Measurements from ENCODE around the gene TFAP2E. TPM values are rescaled to one million over a fixed set of nuclear protein-coding genes. Genes with fewer than 3 reads are reported as not detected.

The TFAP2E gene
- total RNA-seq, 1 donor from 2014 or later: 3.6 TPM

GRCh38 chr1:35622510-35623178 is 49.5 kb downstream of the TFAP2E start:
- H3K9me3 Mint-ChIP-seq (ENCODE audit: unreplicated experiment): no peaks in the 10 kb centered on the region
- TF ChIP-seq CTCF (IDR thresholded peaks at IDR 0.05; ENCODE audit: unreplicated experiment): no peak
- H3K27me3 Mint-ChIP-seq (ENCODE audit: unreplicated experiment): no peaks in the 10 kb centered on the region
- no peak overlapping the region for H3K4me3 Mint-ChIP-seq (ENCODE audit: unreplicated experiment)
- peaks cover 14% of the 10 kb centered on the region for H3K4me1 Mint-ChIP-seq (ENCODE audit: unreplicated experiment)
- H3K27ac Mint-ChIP-seq (ENCODE audit: unreplicated experiment): no peak overlapping the region
- DNase-seq (ENCODE audit: low spot score): no peak
- peaks cover 11% of the 10 kb centered on the region for H3K36me3 Mint-ChIP-seq (ENCODE audit: low read depth, unreplicated experiment)

GRCh38 chr1:35623832-35624231 is 50.7 kb downstream of the TFAP2E start:
- H3K36me3 Mint-ChIP-seq (ENCODE audit: low read depth, unreplicated experiment): peaks cover 4% of the 10 kb centered on the region
- H3K27me3 Mint-ChIP-seq (ENCODE audit: unreplicated experiment): no peaks in the 10 kb centered on the region
- no peaks in the 10 kb centered on the region for H3K9me3 Mint-ChIP-seq (ENCODE audit: unreplicated experiment)
- no peak overlapping the region for H3K4me3 Mint-ChIP-seq (ENCODE audit: unreplicated experiment)
- peaks cover 14% of the 10 kb centered on the region for H3K4me1 Mint-ChIP-seq (ENCODE audit: unreplicated experiment)
- no peak for TF ChIP-seq CTCF (IDR thresholded peaks at IDR 0.05; ENCODE audit: unreplicated experiment)
- H3K27ac Mint-ChIP-seq (ENCODE audit: unreplicated experiment): no peak overlapping the region
- DNase-seq (ENCODE audit: low spot score): no peak

- Mint-ChIP-seq H3K4me3 (ENCODE audit: unreplicated experiment) (no peak overlapping the region), H3K4me1 (ENCODE audit: unreplicated experiment) (no peaks in the 10 kb centered on the region), H3K27me3 (ENCODE audit: unreplicated experiment) (no peaks in the 10 kb centered on the region), H3K27ac (ENCODE audit: unreplicated experiment) (no peak overlapping the region), H3K9me3 (ENCODE audit: unreplicated experiment) (no peaks in the 10 kb centered on the region), H3K36me3 (ENCODE audit: low read depth, unreplicated experiment) (peaks cover 13% of the 10 kb centered on the region)
- TF ChIP-seq CTCF (IDR thresholded peaks at IDR 0.05; ENCODE audit: unreplicated experiment): no peak
- DNase-seq (ENCODE audit: low spot score): no peak
Measured at GRCh38 chr1:35629051-35629450, 55.9 kb downstream of the TFAP2E start.

- no peaks in the 10 kb centered on the region for H3K9me3 Mint-ChIP-seq (ENCODE audit: unreplicated experiment)
- peaks cover 15% of the 10 kb centered on the region for H3K36me3 Mint-ChIP-seq (ENCODE audit: low read depth, unreplicated experiment)
- DNase-seq (ENCODE audit: low spot score): no peak
- TF ChIP-seq CTCF (IDR thresholded peaks at IDR 0.05; ENCODE audit: unreplicated experiment): no peak
- H3K4me1 Mint-ChIP-seq (ENCODE audit: unreplicated experiment): no peaks in the 10 kb centered on the region
- H3K27ac Mint-ChIP-seq (ENCODE audit: unreplicated experiment): no peak overlapping the region
- no peak overlapping the region for H3K4me3 Mint-ChIP-seq (ENCODE audit: unreplicated experiment)
- no peaks in the 10 kb centered on the region for H3K27me3 Mint-ChIP-seq (ENCODE audit: unreplicated experiment)
Measured at GRCh38 chr1:35631396-35631795, 58.3 kb downstream of the TFAP2E start.

GRCh38 chr1:35633547-35633946 is 60.4 kb downstream of the TFAP2E start:
- H3K36me3 Mint-ChIP-seq (ENCODE audit: low read depth, unreplicated experiment): peaks cover 16% of the 10 kb centered on the region
- DNase-seq (ENCODE audit: low spot score): no peak

More at GRCh38 chr1:35633547-35633946, 60.4 kb downstream of the TFAP2E start:
- H3K9me3 Mint-ChIP-seq (ENCODE audit: unreplicated experiment): no peaks in the 10 kb centered on the region
- H3K4me3 Mint-ChIP-seq (ENCODE audit: unreplicated experiment): no peak overlapping the region
- no peak for TF ChIP-seq CTCF (IDR thresholded peaks at IDR 0.05; ENCODE audit: unreplicated experiment)
- H3K27me3 Mint-ChIP-seq (ENCODE audit: unreplicated experiment): no peaks in the 10 kb centered on the region
- H3K4me1 Mint-ChIP-seq (ENCODE audit: unreplicated experiment): peaks cover 4% of the 10 kb centered on the region
- H3K27ac Mint-ChIP-seq (ENCODE audit: unreplicated experiment): no peak overlapping the region
